GM10266 (cell line): ENCODE results near the gene GMIP.
A peak's percentile ranks its signal among the peaks of the same experiment; 100 is the strongest.
"Not testable (repeated sequence)": the region's sequence is repeated elsewhere in the genome, so short reads cannot be mapped to it uniquely, and the experiment has no call there.

Source experiments
- DNase-seq: peaks from one replicate; pipeline ENCODE4 v3.0.0; 2012; ENCODE audit errors: extremely low spot score
- CTCF ChIP-seq: IDR thresholded peaks from 2 replicates; pipeline ENCODE4 v1.5.1; 2012; ENCODE audit warnings: mild to moderate bottlenecking, low read depth; ENCODE audit not compliant: control insufficient read depth, insufficient read depth; ENCODE audit errors: missing control alignments

GMIP gene

DNA sequence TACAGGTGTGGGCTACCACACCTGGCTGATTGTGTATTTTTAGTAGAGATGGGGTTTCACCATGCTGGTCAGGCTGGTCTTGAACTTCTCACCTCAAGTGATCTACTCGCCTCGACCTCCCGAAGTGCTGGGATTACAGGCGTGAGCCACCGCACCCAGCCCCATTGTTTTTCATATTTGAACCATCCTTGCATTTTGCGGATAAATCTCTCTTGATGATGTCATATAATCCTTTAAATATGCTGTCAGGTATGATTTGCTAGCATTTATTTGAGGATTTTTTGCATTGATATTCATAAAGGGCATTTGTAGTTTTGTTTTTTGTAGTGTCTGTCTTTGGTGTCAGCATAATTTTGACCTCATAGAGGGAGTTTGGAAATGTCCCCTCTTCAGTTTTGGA, 30.9 kb upstream of the GMIP start:
- no peak for TF ChIP-seq CTCF
- no peak for DNase-seq

- DNase-seq: no peak
- TF ChIP-seq CTCF: no peak
Observed at GRCh38 chr19:19672816-19673215, 29.4 kb upstream of the GMIP start.

DNA sequence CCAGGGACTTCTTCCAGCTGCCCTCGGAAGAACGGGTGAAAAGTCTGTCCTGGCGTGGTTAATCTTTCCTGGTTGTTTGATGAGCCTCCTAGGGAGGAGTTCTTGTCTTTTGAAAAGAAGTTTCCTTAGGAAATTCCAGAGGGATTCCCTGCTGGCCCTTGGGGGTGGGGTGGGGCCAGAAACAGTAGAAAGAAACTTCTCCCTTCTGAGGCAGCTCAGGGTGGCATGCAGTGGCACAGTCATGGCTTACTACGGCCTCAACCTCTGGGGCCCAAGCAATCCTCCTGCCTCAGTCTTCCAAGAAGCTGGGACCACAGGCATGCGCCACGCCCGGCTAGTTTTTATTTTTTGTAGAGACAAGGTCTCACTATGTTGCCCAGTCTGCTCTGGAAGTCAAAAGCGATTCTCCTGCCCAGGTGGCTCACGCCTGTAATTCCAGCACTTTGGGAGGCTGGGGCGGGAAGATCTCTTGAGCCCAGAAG, 26.7 kb upstream of the GMIP start:
- no peak for DNase-seq
- TF ChIP-seq CTCF: no peak

DNA sequence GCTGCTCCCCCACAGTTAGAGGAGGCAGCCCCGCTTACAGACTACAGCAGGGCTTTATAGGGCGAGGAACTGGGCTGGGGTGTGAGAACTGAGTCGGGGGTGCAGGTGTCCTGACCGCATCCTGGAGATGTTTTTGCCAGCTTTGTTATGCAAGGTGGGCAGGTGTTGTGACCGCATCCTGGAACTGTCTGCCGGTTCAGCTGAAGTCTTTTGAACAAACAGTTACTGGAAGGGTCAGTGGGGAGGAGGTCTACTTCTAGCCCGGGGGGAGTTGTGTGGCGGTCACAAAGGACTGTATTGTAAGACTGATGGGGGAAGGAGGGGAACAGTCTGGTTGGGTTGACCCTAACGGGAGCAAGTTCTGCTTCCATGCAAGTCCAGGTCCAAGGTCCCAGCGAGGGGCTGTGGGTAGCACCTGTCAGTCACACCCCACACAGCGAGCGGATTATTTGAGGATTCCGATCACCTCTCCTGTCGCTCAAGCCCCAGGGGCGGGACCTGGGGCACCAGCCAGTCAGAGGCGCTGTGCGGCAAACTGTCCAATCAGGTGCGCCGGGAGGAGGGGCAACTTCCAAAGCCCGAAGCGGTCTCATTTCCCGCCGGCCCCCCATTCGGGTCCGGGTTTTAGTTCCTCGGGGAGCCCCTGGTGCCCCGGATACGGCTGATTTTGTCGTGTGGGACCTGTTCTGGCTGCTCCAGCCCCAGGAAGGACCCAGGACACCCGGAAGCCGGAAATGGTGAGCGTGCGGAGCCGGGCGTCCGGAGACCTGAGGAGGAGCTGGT, 25.0 kb upstream of the GMIP start, which contains the start of gene ZNF101:
TSS of gene ZNF101 (plus strand) at position 610 of the 783 bp plus-strand sequence. CDS start at position 735, 125 bp downstream.
- peak; percentile 95 for DNase-seq
- no peak for TF ChIP-seq CTCF

- DNase-seq: not testable (repeated sequence)
Observed at GRCh38 chr19:19665420-19665948, 22.0 kb upstream of the GMIP start.

- TF ChIP-seq CTCF: peak; percentile 43
- peak; percentile 91 for DNase-seq
Observed at GRCh38 chr19:19663256-19664120, 20.0 kb upstream of the GMIP start, which contains the start of gene ATP13A1. Gene ATP13A1 (minus strand): TSS chr19:19663676. CDS start chr19:19663666, 10 bp downstream.

GRCh38 chr19:19662871-19663255, 19.4 kb upstream of the GMIP start:
- no peak for TF ChIP-seq CTCF
- no peak for DNase-seq
